Rectal smooth muscle tissue (tissue), 1 donor: Measurements from ENCODE around the gene EMX1.
A peak's percentile ranks its signal among the peaks of the same experiment; 100 is the strongest.

Experiments used
- H3K27ac ChIP-seq: one replicate; pipeline ENCODE4 v1.7.0; 2013; ENCODE audit warnings: low read depth, low read length, inconsistent platforms
- H3K27me3 ChIP-seq: one replicate; pipeline ENCODE4 v1.7.0; 2013; ENCODE audit warnings: low read length; ENCODE audit not compliant: control insufficient read depth, insufficient read depth
- H3K36me3 ChIP-seq: one replicate; pipeline ENCODE4 v1.7.0; 2013; ENCODE audit warnings: low read length; ENCODE audit not compliant: control insufficient read depth, insufficient read depth
- H3K4me1 ChIP-seq: one replicate; pipeline ENCODE4 v1.7.0; 2013; ENCODE audit warnings: low read length; ENCODE audit not compliant: control insufficient read depth, insufficient read depth
- H3K4me3 ChIP-seq: one replicate; pipeline ENCODE4 v1.7.0; 2013; ENCODE audit warnings: low read length
- H3K9ac ChIP-seq: one replicate; pipeline ENCODE4 v1.7.0; 2013; ENCODE audit warnings: low read length

The EMX1 gene

DNA sequence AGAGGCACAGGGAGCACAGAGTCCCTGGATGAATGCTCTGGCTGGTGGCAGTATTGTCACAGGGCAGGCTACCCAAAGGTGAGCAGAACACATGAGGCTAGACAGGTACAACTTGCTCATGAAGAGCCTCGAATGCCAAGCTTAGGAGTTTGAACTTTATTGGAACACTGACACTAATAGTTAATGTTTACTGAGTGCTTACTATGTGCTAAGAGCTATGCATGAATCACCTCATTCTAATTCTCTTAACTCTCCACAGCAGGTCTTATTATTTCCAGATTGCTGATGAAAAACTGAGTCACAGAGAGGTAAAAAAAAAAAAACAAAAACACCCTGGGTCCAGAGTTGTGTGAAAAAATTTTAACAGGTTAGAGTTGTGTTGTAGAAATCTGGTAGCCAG is 6.1 kb upstream of the EMX1 start:
- Histone ChIP-seq H3K9ac (no peak overlapping the region), H3K4me1 (peaks cover 4% of the 10 kb centered on the region), H3K27me3 (peaks cover 35% of the 10 kb centered on the region), H3K27ac (no peak overlapping the region), H3K4me3 (no peak overlapping the region), H3K36me3 (no peaks in the 10 kb centered on the region)

DNA sequence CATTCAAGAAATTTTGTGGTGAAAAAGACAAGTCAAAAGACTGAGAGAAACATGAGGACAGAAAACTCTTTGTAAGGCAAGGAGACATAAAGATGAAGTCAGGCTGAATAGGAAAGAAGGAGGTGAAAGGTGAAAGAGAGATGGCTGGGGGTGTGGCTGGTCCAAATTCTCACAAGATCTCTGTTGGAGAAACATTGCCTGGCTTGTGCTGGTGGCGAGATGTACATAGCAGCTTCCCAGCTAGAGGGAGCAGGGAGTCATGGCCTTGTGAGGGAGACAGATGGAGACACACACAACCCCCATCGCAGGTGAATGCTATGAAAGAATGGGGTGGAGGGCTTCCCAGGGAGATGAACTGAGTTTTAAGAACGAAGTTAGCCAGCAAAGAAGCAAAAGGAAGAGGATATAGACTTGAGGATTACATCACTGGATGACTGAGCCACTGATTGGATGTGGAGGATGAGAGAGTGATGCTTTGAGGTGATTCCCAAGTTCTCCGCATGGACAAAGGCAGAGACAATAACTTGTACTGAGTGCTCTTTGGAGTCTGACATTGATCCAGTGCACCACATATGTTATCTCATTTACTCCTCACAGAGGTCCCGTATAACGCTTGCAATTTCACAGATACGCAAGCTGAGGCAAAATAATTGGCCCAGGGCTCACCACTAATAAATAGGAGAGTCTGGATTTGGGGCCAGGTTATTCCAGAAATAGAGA is 3.7 kb upstream of the EMX1 start:
- Histone ChIP-seq H3K36me3 (no peaks in the 10 kb centered on the region), H3K27ac (no peak overlapping the region), H3K9ac (no peak overlapping the region), H3K4me1 (peaks cover 9% of the 10 kb centered on the region), H3K4me3 (no peak overlapping the region), H3K27me3 (peaks cover 48% of the 10 kb centered on the region)

- Histone ChIP-seq H3K27ac (no peak overlapping the region), H3K4me1 (peaks cover 10% of the 10 kb centered on the region), H3K9ac (no peak overlapping the region), H3K36me3 (no peaks in the 10 kb centered on the region), H3K4me3 (no peak overlapping the region), H3K27me3 (peaks cover 51% of the 10 kb centered on the region)
Observed at GRCh38 chr2:72914206-72914559, 3.1 kb upstream of the EMX1 start.

DNA sequence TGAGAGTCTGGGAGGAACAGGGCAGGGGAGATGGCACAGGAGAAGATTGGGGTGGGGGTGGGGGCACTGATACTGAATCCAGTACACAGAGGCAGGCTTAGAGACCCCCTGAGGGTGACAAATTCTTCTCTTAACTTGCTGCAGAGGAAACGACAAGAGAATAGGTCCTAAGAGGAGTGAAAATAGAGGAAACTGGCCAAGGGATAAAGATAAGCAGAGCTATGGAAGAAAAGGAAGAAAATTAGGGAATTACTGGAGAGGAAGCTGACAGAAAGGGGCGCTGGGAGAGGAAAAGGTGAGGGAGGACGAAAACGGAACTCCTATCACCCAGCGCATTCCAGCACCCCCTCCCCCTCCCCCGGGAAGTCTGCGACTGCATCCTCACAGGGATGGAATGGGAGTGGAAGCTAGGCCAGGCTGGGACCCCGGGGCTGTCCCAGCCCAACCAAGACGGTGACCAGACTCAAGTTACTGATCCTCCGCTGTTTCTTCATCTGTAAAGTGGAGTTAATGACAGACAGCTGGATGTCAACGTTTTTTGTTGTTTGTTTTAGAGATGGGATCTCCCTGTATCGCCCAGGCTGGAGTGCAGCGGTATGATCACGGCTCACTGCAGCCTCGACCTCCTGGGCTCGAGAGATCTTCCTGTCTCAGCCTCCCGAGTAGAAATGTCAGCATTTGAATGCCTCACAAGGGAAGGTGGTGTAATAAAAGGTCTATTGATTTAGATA is 2.6 kb upstream of the EMX1 start:
- Histone ChIP-seq H3K4me1 (peaks cover 10% of the 10 kb centered on the region), H3K9ac (no peak overlapping the region), H3K27ac (no peak overlapping the region), H3K27me3 (peaks cover 46% of the 10 kb centered on the region), H3K4me3 (no peak overlapping the region), H3K36me3 (no peaks in the 10 kb centered on the region)

DNA sequence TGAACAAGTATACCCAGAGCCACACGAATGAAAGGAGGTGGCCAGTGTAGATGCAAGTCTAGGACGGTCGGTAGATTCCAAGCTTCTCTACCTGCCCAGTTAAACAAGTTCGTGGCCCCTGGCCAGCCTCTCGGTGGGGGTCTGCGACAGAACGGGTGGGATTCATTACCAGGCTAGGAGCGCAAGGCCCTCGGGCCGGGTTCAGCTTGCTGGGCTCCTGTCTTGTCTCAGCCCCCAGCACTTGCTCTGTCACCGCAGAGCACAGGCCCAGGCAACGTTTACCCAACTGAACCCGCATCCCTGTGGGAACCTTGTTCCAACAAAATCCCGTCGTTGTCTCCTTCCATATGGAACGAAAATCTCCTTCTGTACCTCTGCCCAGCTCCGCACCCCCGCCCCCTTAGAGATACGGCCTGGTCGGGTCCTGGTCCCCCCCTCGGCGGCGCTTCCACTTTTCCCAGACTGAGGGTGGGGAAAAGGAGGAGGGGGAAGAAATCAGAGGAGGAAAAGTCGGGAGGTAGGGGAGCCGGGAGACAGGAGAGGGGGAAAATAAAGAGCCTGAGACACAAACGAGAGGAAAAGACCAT is 1.9 kb upstream of the EMX1 start:
- H3K27ac ChIP-seq = no peak overlapping the region
- H3K27me3 ChIP-seq = peaks cover 53% of the 10 kb centered on the region
- peak overlapping the region; percentile 61 for H3K4me3 ChIP-seq
- no peak overlapping the region for H3K9ac ChIP-seq
- peaks cover 10% of the 10 kb centered on the region for H3K4me1 ChIP-seq
- no peaks in the 10 kb centered on the region for H3K36me3 ChIP-seq

GRCh38 chr2:72915907-72916742 is 1.2 kb upstream of the EMX1 start:
- H3K27me3 ChIP-seq = peaks cover 59% of the 10 kb centered on the region
- no peaks in the 10 kb centered on the region for H3K36me3 ChIP-seq
- H3K27ac ChIP-seq = no peak overlapping the region
- peaks cover 10% of the 10 kb centered on the region for H3K4me1 ChIP-seq
- H3K9ac ChIP-seq = no peak overlapping the region
- peak overlapping the region; percentile 61 for H3K4me3 ChIP-seq

GRCh38 chr2:72916743-72917137 is 579 bp upstream of the EMX1 start:
- Histone ChIP-seq H3K27me3 (peaks cover 65% of the 10 kb centered on the region), H3K4me1 (peaks cover 10% of the 10 kb centered on the region), H3K27ac (no peak overlapping the region), H3K36me3 (no peaks in the 10 kb centered on the region), H3K4me3 (peak overlapping the region; percentile 61), H3K9ac (no peak overlapping the region)

DNA sequence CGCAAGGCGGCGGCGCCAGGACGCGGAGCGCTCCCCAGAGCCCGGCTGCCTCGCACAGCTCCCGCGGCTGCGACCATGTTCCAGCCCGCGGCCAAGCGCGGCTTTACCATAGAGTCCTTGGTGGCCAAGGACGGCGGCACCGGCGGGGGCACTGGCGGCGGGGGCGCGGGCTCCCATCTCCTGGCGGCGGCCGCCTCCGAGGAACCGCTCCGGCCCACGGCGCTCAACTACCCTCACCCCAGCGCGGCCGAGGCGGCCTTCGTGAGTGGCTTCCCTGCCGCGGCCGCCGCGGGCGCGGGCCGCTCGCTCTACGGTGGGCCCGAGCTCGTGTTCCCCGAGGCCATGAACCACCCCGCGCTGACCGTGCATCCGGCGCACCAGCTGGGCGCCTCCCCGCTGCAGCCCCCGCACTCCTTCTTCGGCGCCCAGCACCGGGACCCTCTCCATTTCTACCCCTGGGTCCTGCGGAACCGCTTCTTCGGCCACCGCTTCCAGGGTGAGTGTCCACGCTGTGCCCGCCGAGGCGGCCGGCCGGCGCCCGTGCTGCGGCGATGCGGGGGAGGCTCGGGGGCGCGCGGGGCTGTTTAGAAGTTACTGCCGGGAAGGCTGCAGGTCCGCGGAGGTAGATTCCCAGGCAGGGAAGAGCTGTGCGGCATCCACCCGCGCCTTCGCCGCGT is 696 bp downstream of the EMX1 start:
- Histone ChIP-seq H3K4me3 (no peak overlapping the region), H3K4me1 (peaks cover 10% of the 10 kb centered on the region), H3K9ac (no peak overlapping the region), H3K27ac (no peak overlapping the region), H3K27me3 (peaks cover 77% of the 10 kb centered on the region), H3K36me3 (no peaks in the 10 kb centered on the region)

DNA sequence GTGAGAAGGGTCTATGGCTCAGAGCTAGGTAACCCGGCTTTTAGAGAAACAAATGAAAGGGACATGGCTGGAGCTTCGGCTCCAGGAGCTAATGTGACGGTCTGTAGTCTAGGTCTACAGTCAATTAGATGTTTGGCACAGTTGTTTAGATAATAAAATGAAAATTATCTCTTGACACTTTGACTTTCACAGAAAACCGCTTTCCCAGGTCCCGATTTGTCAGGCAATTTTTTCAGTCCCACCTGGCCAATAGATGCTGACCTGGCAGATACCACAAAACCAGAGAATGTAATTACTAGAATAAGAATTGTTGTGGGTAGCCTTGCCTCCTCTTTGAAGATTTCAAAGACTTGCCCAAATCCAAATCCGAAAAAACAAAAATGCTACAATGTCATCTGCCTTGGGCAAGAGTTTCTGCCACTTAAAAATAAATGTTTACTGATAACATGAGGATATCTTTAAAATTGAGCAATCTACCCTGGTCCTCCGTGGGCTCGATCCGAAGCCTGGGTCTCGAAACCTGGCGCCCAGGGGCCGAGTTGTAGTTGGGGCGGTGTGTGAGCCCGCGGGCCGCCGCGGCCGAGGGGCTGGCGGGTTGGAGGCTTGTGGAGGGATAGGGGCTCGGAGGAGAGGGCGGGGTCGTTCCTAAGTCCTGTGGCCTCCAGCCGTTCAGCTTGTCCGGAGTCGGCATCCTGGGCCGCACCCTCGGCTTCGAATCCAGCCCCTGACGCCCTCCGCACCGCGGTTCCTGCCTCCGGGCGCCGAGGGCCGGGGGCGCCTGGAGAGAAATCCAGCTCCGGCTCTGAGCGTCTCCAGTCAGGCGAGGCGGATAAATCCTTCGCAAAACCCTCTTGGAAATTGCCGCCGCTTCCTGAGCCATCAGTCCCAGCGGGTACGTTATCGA is 2.3 kb downstream of the EMX1 start:
- peaks cover 74% of the 10 kb centered on the region for H3K27me3 ChIP-seq
- no peak overlapping the region for H3K27ac ChIP-seq
- peak overlapping the region; percentile 3 for H3K4me3 ChIP-seq
- peaks cover 10% of the 10 kb centered on the region for H3K4me1 ChIP-seq
- no peaks in the 10 kb centered on the region for H3K36me3 ChIP-seq
- no peak overlapping the region for H3K9ac ChIP-seq

- H3K4me1 ChIP-seq = peaks cover 8% of the 10 kb centered on the region
Observed at GRCh38 chr2:72920318-72921087, 3.2 kb downstream of the EMX1 start.

More at GRCh38 chr2:72920318-72921087, 3.2 kb downstream of the EMX1 start:
- H3K4me3 ChIP-seq = peak overlapping the region; percentile 3
- no peak overlapping the region for H3K9ac ChIP-seq
- H3K36me3 ChIP-seq = no peaks in the 10 kb centered on the region
- H3K27me3 ChIP-seq = peaks cover 74% of the 10 kb centered on the region
- no peak overlapping the region for H3K27ac ChIP-seq
